Measurements from ENCODE around the gene ABITRAM. TPM values are rescaled to one million over a fixed set of nuclear protein-coding genes. Genes with fewer than 3 reads are reported as not detected.

The ABITRAM gene
- total RNA-seq, 1 donor from 2014 or later: 16.3 TPM

DNA sequence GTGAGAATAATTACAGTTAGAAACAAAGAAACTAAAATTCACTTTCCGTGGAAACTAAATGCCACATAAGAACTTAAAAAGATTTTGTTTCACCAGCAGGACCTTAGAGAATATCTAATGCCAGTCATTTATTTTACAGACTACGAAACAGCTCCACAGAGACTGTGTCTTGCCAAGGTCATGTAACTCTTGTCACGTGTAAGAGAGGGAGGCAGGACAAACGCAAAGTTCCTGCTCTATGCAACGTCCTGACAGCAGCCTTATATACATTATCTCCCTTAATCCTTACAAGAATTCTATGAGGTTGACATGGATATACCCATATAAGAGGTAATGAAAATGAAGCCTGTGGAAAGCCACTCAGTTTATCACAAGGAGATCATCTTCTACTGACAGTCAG, 39.7 kb downstream of the ABITRAM start:
- DNase-seq (no peak), ATAC-seq (peak; percentile 80)
- intact Hi-C loops (cut with micrococcal nuclease): no loop called here

DNA sequence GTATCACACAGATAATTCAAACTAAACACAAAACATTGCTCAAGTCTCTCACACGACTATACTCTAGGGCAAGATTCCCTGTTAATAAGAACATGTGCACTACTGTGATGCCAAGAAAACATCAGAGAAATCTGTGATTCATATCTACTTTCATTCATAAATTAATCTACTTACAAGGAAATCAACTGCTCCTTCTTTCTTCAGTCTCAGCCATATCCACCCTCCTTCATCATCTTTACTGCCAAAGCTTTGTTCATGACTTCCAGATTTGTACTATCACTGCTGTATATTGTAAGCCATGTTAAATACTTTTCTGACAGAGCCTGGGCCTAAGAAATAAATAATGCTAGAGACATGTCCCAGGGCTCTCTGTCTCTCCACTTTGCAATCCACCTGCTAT, 44.0 kb downstream of the ABITRAM start:
- ATAC-seq: no peak
- intact Hi-C loops (cut with micrococcal nuclease): no loop called here
- no peak for DNase-seq

DNA sequence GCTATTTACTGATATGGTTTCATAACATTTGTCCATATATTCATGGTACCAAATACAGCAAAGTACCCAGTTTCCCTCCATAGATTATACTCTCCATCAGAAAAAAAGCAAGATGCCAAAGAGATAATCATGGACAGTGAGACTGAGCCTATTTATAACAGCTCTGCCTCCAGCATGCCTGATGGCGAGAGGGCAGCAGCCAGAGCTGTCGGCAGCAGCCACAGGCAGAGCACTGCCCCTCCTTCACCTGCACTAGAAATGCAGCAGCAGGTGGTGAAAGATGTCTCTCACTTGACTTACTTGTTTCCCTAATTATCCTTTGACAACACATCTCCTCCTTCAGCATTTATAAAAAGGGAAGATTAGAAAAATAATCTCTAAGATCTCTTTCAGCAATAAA, 46.7 kb downstream of the ABITRAM start:
- peak; percentile 48 for DNase-seq
- ATAC-seq: peak; percentile 87
- intact Hi-C loops (cut with micrococcal nuclease): no loop called here

DNA sequence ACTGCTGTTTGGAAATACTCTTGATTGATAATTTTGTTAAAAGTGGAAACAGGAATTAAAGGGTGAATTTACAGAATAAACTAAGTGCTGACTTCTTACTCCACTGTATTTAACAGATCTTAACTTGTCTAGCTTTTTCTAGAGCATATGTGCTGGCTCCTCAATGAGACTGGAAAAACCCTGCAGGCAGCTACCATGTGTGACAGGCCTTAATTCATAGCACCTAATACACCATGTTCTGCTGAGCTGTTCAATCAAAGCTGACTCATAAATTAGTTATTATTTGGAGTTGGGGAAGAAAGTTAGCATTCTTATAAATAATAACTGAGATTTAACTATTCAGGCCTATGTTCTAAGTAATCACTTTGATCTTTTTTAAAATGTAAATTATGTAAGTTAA, 49.7 kb downstream of the ABITRAM start:
- no peak for DNase-seq
- intact Hi-C loops (cut with micrococcal nuclease): no loop called here
- no peak for ATAC-seq

Other genes with a start within 250 kb of the ABITRAM start
- gene ACTL7B, start 78.4 kb upstream of the ABITRAM start, total RNA-seq: not detected
- gene ACTL7A, start 72.1 kb upstream of the ABITRAM start, total RNA-seq: not detected
- 20.7 TPM for gene ELP1, start 276 bp upstream of the ABITRAM start, total RNA-seq
- gene CTNNAL1, start 79.1 kb downstream of the ABITRAM start, total RNA-seq: 77.9 TPM
- 112 TPM for gene TMEM245, start 185.5 kb downstream of the ABITRAM start, total RNA-seq
- 2.2 TPM for gene FRRS1L, start 232.8 kb downstream of the ABITRAM start, total RNA-seq

All from left ventricle myocardium superior (tissue), 1 donor.